Stimulated activated CD4-positive, alpha-beta T cell treated with anti-CD3 and anti-CD28 coated beads, Interleukin-15, amount 100 ng/mL, for 1 hour (primary cell): ENCODE data around the gene PPP1R10.
"Not testable (repeated sequence)": the region's sequence is repeated elsewhere in the genome, so short reads cannot be mapped to it uniquely, and the experiment has no call there.

Experiments
- DNase-seq, 2 donors: peaks; one replicate each; pipeline ENCODE4 v3.0.0-alpha.2; 2020; ENCODE audit warnings: low read depth in 1 of 2, low spot score in 1 of 2

Gene PPP1R10

DNA sequence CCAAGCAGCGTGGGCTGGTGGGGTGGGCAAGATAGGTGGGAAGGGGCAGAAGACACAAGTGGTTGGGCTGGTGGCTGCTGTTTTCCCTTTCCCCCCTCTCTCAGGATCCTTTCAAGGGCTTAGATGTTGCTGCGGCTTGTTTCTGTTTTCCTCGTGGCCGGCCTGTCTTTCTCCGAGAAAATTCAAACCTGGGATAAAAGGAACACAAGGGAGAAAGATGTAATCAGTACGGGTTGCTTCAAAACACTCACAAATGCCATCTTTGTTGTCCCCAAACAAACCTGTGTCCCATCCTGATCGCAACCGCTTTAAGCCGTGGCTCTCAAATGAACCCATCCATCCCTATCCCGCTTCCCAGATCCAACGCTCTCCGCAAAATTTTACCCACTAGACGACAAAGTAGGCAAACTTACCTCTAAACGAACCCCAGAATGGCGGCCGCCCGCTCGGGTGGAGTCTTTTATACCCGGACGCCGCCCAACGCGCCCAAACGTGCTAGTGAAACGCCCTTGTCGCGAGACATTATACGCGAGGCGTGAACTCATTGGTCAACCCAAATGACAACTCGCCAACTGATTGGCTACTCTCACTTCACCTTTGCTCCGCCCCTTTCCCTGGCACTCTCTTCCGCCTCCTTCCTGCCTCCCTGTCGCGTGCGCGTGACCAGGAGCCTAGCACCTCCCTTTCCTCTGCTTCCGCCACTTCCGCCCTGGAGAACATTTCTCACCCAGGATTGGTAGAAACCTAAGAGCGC, at the start of gene PPP1R10:
Gene PPP1R10 (minus strand): TSS at position 433 of the 754 bp plus-strand sequence. CDS start 7,299 bp downstream, outside the sequence.
- peak; percentile 90 to 97 for DNase-seq

DNA sequence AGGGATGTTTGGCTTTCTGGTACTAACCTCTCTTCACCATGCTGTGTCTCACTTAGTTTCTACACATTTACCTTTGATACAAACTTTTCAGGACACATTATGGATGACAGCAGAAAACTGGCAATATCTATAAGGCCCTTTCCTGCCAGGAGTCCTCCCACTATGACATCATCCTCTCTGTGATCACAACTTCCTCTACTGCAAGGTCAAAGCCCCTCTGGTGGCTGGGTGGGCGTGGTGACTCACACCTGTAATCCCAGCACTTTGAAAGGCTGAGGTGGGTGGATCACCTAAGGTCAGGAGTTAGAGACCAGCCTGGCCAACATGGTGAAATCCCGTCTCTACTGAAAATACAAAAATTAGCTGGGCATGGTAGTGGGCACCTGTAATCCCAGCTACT, 49.3 kb upstream of the PPP1R10 start:
- DNase-seq: not testable (repeated sequence)

GRCh38 chr6:30664994-30665767, 48.1 kb upstream of the PPP1R10 start:
- no peak for DNase-seq

GRCh38 chr6:30657922-30658321, 40.9 kb upstream of the PPP1R10 start:
- DNase-seq: not testable (repeated sequence)

DNA sequence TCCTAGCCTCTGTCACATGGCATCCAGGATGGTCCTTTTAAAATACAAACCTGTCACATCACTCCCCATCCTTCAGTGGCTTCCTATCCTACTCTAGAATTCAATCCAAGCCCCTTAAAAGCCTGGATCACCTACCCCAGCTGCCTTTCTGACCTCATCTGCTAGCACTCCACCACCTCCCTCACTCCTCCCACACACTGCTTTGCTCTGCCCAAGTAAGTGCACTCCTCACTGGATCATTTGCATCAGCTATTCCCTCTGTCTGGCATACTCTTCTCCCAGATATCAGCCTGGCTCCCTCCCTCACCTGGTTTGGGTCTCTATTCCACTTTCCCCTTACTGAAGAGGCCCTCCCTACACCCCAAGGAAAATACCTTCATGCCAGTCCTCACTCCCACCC, 40.4 kb upstream of the PPP1R10 start:
- DNase-seq: no peak

DNA sequence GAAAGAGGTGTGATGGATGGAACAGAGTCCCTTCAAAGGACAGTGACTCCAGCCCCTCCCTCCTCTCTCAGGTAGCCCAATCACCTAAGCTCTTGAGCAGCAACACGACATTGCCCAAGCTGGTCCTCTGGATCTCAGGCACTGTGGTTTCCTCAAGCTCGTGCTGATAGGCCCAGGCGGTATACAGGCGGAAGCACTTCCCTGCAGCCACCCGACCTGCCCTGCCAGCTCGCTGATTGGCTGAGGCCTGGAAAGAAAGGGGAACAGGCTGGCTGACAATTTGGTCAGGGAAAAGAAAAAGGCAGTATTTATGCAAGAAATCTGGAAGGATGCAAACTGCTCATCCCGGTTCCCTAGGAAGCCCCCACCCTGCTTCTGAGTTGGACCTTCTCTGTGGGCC, 39.5 kb upstream of the PPP1R10 start:
- no peak for DNase-seq

GRCh38 chr6:30655743-30656094, 38.7 kb upstream of the PPP1R10 start:
- no peak for DNase-seq

GRCh38 chr6:30654798-30655742, 38.0 kb upstream of the PPP1R10 start:
- DNase-seq: no peak

DNA sequence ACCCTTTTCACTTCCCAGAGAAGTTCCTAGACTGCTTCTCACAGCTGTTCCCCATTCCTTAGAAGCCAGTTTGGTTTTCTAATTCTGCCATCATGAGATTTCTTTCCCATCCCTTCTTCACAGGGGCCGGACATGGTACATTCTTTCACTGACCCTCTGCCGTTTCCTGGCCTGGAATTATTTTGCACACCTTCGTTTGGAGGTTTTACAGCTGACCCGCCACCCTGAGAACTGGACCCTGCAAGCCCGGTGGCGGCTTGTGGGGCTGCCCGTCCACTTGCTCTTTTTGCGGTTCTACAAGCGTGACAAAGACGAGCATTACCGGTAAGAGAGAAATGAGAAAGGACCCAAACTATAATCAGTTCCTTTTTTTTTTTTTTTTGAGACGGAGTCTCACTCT, 34.1 kb upstream of the PPP1R10 start:
- DNase-seq: no peak

- peak; percentile 50 to 67 for DNase-seq
These were observed 30.4 kb upstream of the PPP1R10 start for GRCh38 chr6:30647242-30648116.

DNA sequence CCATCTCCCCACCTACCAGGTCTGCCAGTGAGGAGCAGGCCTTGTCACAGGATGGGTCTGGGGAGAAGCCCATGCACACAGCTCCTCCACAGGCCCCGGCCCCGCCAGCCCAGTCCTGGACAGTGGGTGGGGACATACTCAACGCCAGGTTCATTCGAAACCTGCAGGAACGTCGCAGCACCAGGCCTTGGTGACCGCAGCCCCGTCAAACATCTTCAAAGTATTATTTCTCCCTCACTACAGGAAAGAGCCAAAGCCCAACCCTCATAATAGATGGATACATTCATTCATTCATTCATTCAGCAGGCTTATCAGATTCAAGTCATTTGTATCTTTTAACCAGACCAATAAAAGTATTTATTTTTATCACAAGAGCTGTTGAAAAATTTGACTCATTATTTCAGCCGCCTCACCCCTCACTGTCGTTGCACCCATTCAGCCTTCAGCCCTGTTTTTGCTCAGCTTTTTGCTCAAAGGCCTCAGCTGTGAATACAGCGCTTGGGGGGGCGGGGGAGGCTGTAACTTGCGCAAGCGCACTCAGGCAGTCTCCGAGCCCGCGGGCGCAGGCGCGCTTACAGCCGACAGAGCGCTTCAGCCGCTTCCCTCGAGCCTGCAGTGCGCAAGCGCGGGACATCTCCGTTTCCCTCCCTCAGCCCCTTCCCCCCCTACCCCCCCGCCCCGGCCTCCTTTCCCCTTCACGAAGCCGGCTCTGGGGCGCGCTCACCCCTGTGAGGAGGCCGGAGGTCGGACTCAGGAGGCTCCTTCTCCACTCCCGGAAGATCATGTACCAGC, 29.6 kb upstream of the PPP1R10 start, which contains the start of gene C6orf136:
Gene C6orf136 (plus strand): TSS at position 684 of the 792 bp plus-strand sequence. CDS start 99 bp downstream, at position 783.
- peak; percentile 86 to 89 for DNase-seq

- DNase-seq: no peak
These were observed 28.9 kb upstream of the PPP1R10 start for GRCh38 chr6:30645989-30646388.

GRCh38 chr6:30644769-30645168, 27.7 kb upstream of the PPP1R10 start:
- no peak for DNase-seq

- no peak for DNase-seq
These were observed 26.6 kb upstream of the PPP1R10 start for GRCh38 chr6:30643656-30644055.

- no peak for DNase-seq
These were observed 24.0 kb upstream of the PPP1R10 start for GRCh38 chr6:30641048-30641447.

DNA sequence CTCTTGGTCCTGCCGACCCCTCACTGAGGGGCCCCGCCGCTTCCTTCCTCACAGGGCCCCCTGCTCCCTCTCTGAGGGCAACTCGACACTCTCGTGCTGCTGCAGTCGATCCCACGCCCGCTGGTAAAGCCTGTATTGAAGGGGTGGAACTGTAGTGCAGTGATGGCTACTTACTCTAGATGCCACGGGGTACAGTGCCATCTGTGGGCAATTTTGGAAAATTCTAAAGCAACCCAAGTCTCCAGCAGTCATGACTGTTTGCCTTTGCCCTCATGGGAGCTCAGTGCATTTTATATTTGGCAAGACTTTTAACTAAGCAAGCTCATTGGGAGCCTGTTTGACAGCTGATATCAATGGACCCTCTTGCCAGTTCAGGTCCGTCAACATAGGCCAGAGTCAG, 23.4 kb upstream of the PPP1R10 start:
- DNase-seq: no peak

- DNase-seq: no peak
These were observed 18.8 kb upstream of the PPP1R10 start for GRCh38 chr6:30635834-30636233.

DNA sequence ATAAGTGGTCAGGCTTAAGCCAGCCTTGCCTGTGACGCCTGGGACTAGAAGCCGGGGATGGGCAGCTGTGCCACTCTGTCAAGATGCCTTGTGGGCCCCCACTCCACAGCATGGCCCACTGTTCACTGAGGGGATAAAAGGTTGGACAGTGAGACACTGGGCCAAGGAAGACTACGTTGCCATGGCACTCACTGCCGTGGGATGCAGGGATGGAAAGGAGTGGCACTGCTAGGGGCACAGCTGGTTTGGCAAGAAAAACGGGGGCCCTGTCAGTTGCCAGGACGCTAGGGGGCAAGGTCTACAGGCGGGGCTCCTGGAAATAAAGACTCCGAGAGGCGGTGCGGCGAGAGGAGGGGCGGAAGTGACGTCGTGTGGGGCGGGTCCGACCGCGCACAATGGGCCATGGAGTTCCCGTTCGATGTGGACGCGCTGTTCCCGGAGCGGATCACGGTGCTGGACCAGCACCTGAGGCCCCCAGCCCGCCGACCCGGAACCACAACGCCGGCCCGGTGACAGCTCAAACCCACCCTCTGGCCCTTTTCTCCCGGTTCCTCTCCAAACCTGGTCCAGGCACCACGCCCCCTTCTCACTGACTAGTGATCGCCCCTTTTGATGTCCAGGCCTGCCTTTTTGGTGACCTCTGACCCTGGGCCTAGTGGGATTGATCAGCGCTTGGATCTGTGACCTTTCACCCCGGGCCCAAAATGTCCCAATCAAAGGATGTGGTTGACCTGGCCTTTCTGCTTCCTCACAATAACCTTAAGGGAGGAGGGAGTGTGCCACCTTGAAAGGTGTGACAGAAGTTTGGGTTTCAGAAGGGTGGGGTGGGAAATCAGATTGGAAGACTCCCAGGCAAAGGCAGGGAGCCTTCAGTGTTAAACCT, 9.7 kb upstream of the PPP1R10 start, which contains the start of gene ATAT1:
Gene ATAT1 (plus strand): TSS at position 391 of the 883 bp plus-strand sequence.
- peak; percentile 73 to 82 for DNase-seq
